GM13976 (cell line): ENCODE results near the gene DNAAF5.

Source experiments
- DNase-seq: peaks from one replicate; pipeline ENCODE4 v3.0.0; 2012; ENCODE audit warnings: low spot score
- CTCF ChIP-seq: IDR thresholded peaks from 2 replicates; pipeline ENCODE4 v1.5.1; 2012; ENCODE audit warnings: borderline replicate concordance, mild to moderate bottlenecking; ENCODE audit not compliant: insufficient read depth; ENCODE audit errors: extremely low read depth, missing control alignments, control extremely low read depth
- in situ Hi-C: fragments of 300-500 bp; cut with MboI; formaldehyde crosslinking; loops from one replicate; pipeline ENCODE4 v1.12.0; 2022; ENCODE audit warnings: low sequenced_read_pairs, mixed read lengths, inconsistent platforms; ENCODE audit not compliant: unreplicated experiment

The DNAAF5 gene

GRCh38 chr7:754531-755412, 28.3 kb downstream of the DNAAF5 start:
- in situ Hi-C loops: no loop called here
- DNase-seq: no peak
- no peak for TF ChIP-seq CTCF

GRCh38 chr7:755413-755805, 28.9 kb downstream of the DNAAF5 start:
- in situ Hi-C loops: no loop called here
- no peak for DNase-seq
- TF ChIP-seq CTCF: no peak

DNA sequence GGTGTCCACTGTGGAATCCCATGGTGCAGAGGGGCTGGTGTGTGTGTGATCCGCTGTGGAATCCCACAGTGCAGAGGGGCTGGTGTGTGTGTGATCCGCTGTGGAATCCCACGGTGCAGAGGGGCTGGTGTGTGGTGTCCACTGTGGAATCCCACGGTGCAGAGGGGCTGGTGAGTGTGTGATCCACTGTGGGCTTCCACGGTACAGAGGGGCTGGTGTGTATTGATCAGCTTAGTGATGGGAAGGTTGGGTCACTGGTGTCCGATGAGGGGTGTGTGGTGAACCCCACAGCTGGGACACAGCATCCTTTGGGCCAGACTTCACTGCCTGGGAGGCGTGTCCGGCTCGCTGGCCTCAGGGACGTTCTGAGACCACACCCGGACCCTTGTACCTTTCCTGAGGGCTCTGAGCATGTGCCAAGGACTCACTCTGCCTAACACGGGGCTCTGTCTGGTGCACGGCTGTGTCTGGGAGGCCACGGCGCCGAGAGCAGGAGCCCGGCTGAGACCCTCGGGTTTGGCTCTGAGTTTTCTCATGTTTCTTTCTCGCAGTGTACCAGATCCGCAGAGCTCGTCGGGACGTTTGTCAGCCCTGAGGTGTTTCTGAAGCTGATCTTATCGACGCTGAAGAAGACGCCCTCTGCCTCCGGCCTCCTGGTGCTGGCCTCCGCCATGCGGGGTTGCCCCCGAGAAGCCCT, 29.9 kb downstream of the DNAAF5 start:
- no peak for DNase-seq
- in situ Hi-C loops: no loop called here
- TF ChIP-seq CTCF: no peak

DNA sequence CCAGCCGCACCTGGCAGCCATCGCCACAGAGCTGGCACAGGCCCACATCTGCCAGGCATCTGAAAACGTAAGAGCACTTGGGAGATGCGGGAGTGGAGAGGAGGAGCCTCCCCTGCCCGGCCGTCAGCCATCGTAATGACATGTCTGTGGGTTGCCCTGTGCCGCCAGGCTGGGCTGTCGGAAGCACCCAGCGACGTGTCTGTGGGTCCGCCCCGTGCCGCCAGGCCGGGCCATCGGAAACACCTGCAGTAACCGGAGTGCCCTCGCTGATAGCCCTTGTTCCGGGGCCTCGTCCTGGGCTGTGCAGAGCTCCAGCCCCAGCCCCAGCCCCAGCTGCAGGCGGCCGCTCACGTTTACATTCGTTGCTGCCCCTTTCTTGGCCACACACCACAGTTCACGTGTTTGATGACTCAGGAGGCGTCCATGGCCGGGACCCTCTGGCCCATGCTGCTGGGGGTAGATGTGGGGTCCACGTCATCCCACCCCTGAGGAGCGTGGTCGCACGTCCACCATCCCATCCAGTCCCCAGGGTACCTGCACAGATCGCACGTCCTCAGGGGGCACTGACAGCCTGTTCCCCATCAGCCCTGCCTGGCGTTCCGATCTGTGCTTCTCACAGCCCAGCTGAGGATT, 30.5 kb downstream of the DNAAF5 start:
- DNase-seq: no peak
- TF ChIP-seq CTCF: no peak
- in situ Hi-C loops: no loop called here

DNA sequence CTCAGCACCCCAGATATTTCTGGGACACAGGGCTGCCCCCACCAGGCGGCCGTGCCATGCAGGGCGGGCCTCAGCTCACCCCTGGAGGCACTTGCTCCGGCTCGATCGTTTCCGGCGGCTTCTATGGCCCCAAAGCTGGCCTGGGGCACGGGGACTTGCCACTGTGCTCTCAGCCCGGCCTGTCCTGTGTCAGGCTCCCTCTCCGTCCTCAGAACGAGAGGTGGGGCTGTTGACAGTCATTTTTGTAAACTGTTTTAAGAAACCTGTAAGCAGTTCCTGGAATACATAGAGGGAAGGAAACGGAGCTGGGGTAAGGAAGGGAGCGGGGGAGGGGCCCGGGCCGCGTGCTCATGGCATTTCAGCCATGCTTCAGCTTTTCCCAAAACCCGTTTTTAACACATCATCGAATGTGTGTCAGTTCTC, 31.3 kb downstream of the DNAAF5 start:
- no peak for TF ChIP-seq CTCF
- in situ Hi-C loops: no loop called here
- DNase-seq: no peak

- no peak for DNase-seq
- in situ Hi-C loops: no loop called here
- no peak for TF ChIP-seq CTCF
These were observed 33.1 kb downstream of the DNAAF5 start for GRCh38 chr7:759569-759968.
